GM18867 (cell line): ENCODE measurements around the gene FAM163A.
"Not testable (repeated sequence)": the region's sequence is repeated elsewhere in the genome, so short reads cannot be mapped to it uniquely, and the experiment has no call there.

Experiments used
- ATAC-seq: cut with Tn5 transposase; IDR thresholded peaks from one replicate; pipeline ENCODE4 v1.9.1; 2021; ENCODE audit warnings: mild to moderate bottlenecking, moderate library complexity; ENCODE audit not compliant: unreplicated experiment

FAM163A gene

GRCh38 chr1:179831852-179832699 is 89.0 kb downstream of the FAM163A start:
- ATAC-seq = no peak

DNA sequence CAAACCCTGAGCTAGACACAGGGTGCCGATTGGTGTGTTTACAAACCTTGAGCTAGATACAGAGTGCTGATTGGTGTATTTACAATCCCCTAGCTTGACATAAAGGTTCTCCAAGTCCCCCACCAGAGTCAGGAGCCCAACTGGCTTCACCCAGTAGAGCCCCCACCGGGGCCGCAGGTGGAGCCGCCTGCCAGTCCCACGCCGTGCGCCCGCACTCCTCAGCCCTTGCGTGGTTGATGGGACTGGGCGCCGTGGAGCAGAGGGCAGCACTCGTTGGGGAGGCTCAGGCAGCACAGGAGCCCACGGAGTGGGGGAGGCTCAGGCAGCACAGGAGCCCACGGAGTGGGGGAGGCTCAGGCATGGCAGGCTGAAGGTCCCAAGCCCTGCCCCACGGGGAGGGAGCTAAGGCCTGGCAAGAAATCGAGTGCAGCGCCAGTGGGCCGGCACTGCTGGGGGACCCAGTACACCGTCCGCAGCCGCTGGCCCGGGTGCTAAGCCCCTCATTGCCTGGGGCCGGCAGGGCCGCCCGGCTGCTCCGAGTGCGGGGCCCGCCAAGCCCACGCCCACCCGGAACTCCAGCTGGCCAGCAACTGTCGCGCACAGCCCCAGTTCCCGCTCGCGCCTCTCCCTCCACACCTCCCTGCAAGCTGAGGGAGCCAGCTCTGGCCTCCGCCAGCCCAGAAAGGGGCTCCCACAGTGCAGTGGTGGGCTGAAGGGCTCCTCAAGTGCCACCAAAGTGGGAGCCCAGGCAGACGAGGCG is 93.8 kb downstream of the FAM163A start:
- ATAC-seq = not testable (repeated sequence)

- ATAC-seq = no peak
Measured at GRCh38 chr1:179840107-179840506, 97.0 kb downstream of the FAM163A start.

GRCh38 chr1:179848233-179848632 is 105.1 kb downstream of the FAM163A start:
- ATAC-seq = no peak

GRCh38 chr1:179853102-179853501 is 110.0 kb downstream of the FAM163A start:
- no peak for ATAC-seq

DNA sequence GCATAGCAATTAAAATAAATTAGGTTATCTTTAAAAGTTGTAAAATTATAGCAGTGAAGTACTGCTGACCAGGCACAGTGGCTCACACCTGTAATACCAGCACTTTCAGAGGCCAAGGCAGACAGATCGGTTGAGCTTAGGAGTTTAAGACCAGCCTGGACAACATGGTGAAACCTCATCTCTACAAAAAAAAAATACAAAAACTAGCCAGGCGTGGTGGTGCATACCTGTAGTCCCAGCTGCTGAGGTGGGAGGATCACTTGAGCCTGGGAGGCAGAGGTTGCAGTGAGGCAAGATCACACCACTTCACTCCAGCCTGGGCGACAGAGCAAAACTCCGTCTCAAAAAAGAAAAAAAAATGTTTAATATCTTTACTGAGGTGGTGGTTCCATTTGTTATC is 112.7 kb downstream of the FAM163A start:
- ATAC-seq = not testable (repeated sequence)

GRCh38 chr1:179856296-179856695 is 113.2 kb downstream of the FAM163A start:
- no peak for ATAC-seq

DNA sequence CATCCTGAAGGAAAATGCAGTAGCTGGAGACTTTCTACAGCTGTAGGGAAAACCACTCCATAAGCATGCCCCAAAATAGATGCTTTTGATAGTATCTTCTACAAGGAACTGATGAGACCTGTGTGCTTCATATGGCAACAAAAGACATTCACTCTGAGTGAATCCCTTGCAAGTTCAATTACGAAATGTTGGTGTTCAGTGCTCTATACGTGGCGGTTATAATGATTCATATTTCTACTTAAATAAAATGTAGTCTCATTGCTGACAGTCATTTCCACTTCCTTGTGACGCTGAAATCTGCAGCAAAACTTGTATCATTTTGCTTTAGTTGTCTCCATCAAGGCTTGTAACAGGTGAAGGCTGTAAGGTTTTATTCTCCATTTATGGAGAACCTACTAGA is 113.9 kb downstream of the FAM163A start:
- ATAC-seq = no peak

DNA sequence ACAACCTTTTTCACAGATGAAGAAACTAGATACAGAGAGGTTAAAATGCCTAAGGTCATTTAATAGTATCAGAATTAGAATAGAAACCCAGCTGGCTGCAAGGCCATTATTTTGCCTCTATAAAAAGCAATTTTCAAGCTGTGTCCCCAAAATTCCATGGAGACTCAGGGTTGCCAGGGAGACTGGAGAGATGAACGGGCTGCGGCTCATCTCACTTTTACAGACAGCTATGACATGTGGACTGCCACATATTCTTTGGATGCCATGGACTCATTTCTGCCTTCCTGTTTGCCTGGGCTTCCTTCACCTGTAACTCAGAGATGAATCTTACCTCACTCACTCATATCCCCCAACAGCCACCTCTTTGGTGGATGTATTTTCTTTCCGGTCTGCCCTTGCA is 117.6 kb downstream of the FAM163A start:
- ATAC-seq = no peak

- no peak for ATAC-seq
Measured at GRCh38 chr1:179865377-179865776, 122.3 kb downstream of the FAM163A start.
